WERI-Rb-1 (cell line): ENCODE results near the gene RELL1.

Experiments
- DNase-seq: peaks from one replicate; pipeline ENCODE4 v3.0.0-alpha.2; 2020
- H3K27ac ChIP-seq: fragments of 250-450 bp; sonication (Bioruptor Pico); 2 replicates; pipeline ENCODE4 v1.5.1; 2020; ENCODE audit warnings: mild to moderate bottlenecking, moderate library complexity
- H3K27me3 ChIP-seq: fragments of 250-450 bp; sonication (Bioruptor Pico); 2 replicates; pipeline ENCODE4 v1.5.1; 2021; ENCODE audit warnings: mild to moderate bottlenecking, low read depth, moderate library complexity; ENCODE audit not compliant: insufficient read depth, severe bottlenecking
- H3K36me3 ChIP-seq: fragments of 250-450 bp; sonication (Bioruptor Pico); 2 replicates; pipeline ENCODE4 v1.5.1; 2020; ENCODE audit warnings: mild to moderate bottlenecking, moderate library complexity
- H3K4me3 ChIP-seq: 2 replicates; pipeline ENCODE4 v1.5.1; 2011; ENCODE audit warnings: low read depth, mild to moderate bottlenecking, control low read depth, low read length
- H3K9me3 ChIP-seq: fragments of 250-450 bp; sonication (Bioruptor Pico); 2 replicates; pipeline ENCODE4 v1.5.1; 2021; ENCODE audit warnings: mild to moderate bottlenecking, moderate library complexity; ENCODE audit not compliant: severe bottlenecking
- TF ChIP-seq, protein P1 (sequence below): IDR thresholded peaks from 2 replicates; pipeline ENCODE4 v1.5.1; 2011; ENCODE audit warnings: low read depth, mild to moderate bottlenecking, control low read depth, inconsistent platforms, low read length

RELL1 gene

GRCh38 chr4:37594099-37594498 lies 92.1 kb downstream of the RELL1 start:
- no peak overlapping the region for H3K27ac ChIP-seq
- no peak for DNase-seq
- TF ChIP-seq, protein P1, sequence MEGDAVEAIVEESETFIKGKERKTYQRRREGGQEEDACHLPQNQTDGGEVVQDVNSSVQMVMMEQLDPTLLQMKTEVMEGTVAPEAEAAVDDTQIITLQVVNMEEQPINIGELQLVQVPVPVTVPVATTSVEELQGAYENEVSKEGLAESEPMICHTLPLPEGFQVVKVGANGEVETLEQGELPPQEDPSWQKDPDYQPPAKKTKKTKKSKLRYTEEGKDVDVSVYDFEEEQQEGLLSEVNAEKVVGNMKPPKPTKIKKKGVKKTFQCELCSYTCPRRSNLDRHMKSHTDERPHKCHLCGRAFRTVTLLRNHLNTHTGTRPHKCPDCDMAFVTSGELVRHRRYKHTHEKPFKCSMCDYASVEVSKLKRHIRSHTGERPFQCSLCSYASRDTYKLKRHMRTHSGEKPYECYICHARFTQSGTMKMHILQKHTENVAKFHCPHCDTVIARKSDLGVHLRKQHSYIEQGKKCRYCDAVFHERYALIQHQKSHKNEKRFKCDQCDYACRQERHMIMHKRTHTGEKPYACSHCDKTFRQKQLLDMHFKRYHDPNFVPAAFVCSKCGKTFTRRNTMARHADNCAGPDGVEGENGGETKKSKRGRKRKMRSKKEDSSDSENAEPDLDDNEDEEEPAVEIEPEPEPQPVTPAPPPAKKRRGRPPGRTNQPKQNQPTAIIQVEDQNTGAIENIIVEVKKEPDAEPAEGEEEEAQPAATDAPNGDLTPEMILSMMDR: no peak

DNA sequence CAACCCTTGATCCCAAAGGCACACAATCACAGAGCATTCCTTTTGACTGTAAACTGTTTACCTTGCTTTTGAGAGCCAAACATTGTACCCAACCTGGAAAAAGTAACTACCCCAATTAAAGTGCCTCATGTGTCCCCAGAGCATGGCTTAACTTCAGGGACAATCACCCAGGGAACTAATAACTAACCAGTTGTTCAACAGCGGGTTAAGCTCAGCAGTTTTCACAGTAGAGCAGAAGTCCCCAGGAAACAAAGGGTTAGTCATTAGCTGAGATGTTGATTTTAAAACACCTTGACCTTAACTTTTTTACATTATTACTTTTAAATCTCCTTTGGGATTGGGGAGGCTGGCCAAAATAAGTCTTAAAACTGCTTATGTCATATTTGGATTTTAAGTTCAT lies 94.8 kb downstream of the RELL1 start:
- no peak overlapping the region for H3K4me3 ChIP-seq
- no peaks in the 10 kb centered on the region for H3K36me3 ChIP-seq
- H3K27ac ChIP-seq: no peak overlapping the region
- DNase-seq: no peak
- TF ChIP-seq, protein P1: no peak
- peaks cover 43% of the 10 kb centered on the region for H3K27me3 ChIP-seq
- H3K9me3 ChIP-seq: peaks cover 2% of the 10 kb centered on the region

More at GRCh38 chr4:37594099-37594498, 92.1 kb downstream of the RELL1 start:
- no peak overlapping the region for H3K4me3 ChIP-seq
- peaks cover 17% of the 10 kb centered on the region for H3K27me3 ChIP-seq
- no peaks in the 10 kb centered on the region for H3K36me3 ChIP-seq
- no peaks in the 10 kb centered on the region for H3K9me3 ChIP-seq

GRCh38 chr4:37590016-37590415 lies 96.2 kb downstream of the RELL1 start:
- TF ChIP-seq, protein P1: no peak
- no peak overlapping the region for H3K4me3 ChIP-seq
- H3K27me3 ChIP-seq: peaks cover 50% of the 10 kb centered on the region
- peaks cover 2% of the 10 kb centered on the region for H3K9me3 ChIP-seq
- DNase-seq: no peak
- H3K36me3 ChIP-seq: no peaks in the 10 kb centered on the region
- no peak overlapping the region for H3K27ac ChIP-seq

DNA sequence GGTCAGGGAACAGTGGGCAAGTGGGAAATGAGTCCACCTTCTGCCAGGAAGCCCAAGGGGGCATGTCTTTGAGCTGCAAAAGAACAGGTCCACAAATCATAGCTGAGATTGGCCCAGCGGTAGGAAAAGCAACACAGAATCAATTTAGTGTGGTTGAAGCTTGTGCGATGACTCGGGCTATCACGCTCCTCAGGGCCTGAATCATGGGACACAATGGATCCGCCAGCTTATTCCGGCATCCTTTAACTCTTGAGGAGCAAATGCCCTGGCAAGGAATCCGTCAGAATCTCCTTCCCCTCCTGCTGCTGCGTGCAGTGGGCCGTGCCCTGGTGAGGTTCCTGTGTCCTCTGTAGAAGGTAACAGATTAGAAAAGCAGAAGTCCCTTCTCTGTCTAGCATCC lies 98.0 kb downstream of the RELL1 start:
- H3K9me3 ChIP-seq: peaks cover 5% of the 10 kb centered on the region
- TF ChIP-seq, protein P1: no peak
- no peak overlapping the region for H3K27ac ChIP-seq
- DNase-seq: no peak
- H3K27me3 ChIP-seq: peaks cover 66% of the 10 kb centered on the region
- H3K4me3 ChIP-seq: no peak overlapping the region
- no peaks in the 10 kb centered on the region for H3K36me3 ChIP-seq

DNA sequence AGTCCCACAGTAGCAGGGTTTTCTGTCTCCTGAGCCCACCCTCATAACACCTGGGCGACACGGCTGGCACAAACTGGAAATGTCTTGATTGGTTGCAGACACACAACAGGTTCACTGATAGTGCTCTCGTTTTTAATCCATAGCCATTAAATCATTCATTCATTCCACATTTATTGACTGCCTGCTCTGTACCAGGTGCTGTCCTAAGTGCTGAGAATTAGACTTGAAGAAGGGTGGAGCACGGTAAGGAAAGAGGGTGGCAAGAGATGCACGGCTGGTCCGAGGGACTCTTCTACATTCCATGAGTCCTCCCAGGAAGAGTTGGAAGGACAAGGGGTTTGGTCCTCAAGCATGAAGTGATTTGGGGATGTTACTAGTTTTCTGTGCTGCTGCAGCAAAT lies 100.0 kb downstream of the RELL1 start:
- Histone ChIP-seq H3K36me3 (no peaks in the 10 kb centered on the region), H3K27me3 (peaks cover 75% of the 10 kb centered on the region), H3K27ac (no peak overlapping the region), H3K4me3 (no peak overlapping the region), H3K9me3 (peaks cover 5% of the 10 kb centered on the region)
- TF ChIP-seq, protein P1: no peak
- no peak for DNase-seq

DNA sequence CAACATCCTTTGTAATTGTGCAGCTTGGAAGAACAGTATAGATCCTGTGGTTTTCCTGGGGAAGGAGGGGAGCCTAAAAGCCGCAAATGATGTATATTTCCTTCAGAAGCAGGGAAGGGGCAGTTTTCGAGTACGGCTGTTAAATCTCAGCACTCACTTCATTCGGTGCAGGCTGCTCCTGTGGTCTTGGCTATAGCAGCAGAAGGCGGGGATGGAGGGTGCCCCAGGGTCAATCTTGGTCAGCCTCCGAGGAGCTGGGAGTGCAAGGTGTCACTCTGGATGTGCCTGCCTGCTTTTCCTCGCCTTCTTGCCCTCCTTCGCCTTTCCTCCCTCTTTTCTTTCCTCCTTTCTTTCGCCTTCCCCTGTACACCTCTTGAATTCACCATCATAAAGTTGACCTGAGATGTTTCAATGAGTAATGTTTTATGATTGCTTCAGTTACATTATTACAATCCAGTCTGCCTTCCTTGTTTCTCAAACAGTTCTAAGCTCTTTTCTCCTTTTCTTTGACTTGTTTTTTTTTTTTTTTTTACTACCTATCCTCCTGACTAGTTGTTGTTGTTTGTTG lies 101.6 kb downstream of the RELL1 start:
- peaks cover 10% of the 10 kb centered on the region for H3K9me3 ChIP-seq
- H3K36me3 ChIP-seq: no peaks in the 10 kb centered on the region
- peaks cover 82% of the 10 kb centered on the region for H3K27me3 ChIP-seq
- H3K4me3 ChIP-seq: no peak overlapping the region
- H3K27ac ChIP-seq: no peak overlapping the region
- no peak for DNase-seq
- TF ChIP-seq, protein P1: no peak
